K562 (cell line): ENCODE measurements around the gene SFT2D2. TPM values are rescaled to one million over a fixed set of nuclear protein-coding genes. Genes with fewer than 3 reads are reported as not detected.

ENCODE experiments used
- ATAC-seq: fragments of 200-7000 bp; cut with Tn5 transposase; 3 replicates; pipeline ENCODE4 v1.9.1; 2020; ENCODE audit warnings: moderate library complexity
- BruUV-seq: library from RNA; stranded (reverse); fragments of 400-500 nt; replicated peaks from 2 replicates; lab custom pipeline; 2021; lab: Mats Ljungman, UMichigan
- CTCF ChIA-PET: fragments of 300-600 bp; formaldehyde crosslinking; extraction: SDS; loops from one replicate; lab custom pipeline; 2021; ENCODE audit warnings: low intra/inter-chr PET ratio; lab: Yijun Ruan, JAX
- POLR2A ChIA-PET: fragments of 300-600, 350-650 bp; sonication (Branson Sonifier 250); formaldehyde crosslinking; extraction: SDS; loops from one replicate; lab custom pipeline; 2021; ENCODE audit warnings: antibody characterized with exemption, inconsistent platforms; lab: Yijun Ruan, JAX
- DNase-seq, 4 experiments: peaks; one replicate each; pipeline versions ENCODE4 v3.0.0 to v3.0.0-alpha.2; 2011 to 2018; ENCODE audit warnings: low spot score in 3 of 4, mixed read lengths in 3 of 4; ENCODE audit errors: extremely low read depth in 1 of 4
- FAIRE-seq: peaks from 2 replicates; lab custom pipeline; 2011; peaks lifted over from hg19 to GRCh38; lab: Jason Lieb, UNC
- H2AFZ ChIP-seq: 2 replicates; pipeline ENCODE4 v1.6.0; 2011; ENCODE audit warnings: low read depth, low read length, control low read depth, inconsistent platforms
- H3K27ac ChIP-seq: fragments of 200-600 bp; 3 replicates; pipeline ENCODE4 v1.8.0; 2011; ENCODE audit warnings: low read depth, mild to moderate bottlenecking, control low read depth, inconsistent platforms, low read length, moderate library complexity, mixed read lengths; ENCODE audit errors: extremely low read depth
- H3K27me3 ChIP-seq, 2 experiments: fragments of 300-600 bp in 1 of 2; 2 replicates in 1 of 2; 3 replicates in 1 of 2; pipeline versions ENCODE4 v1.6.0 to v1.8.0; 2011; ENCODE audit warnings: inconsistent platforms in 2 of 2, low read length in 2 of 2, mild to moderate bottlenecking in 1 of 2, mixed read lengths in 1 of 2, moderate library complexity in 1 of 2; ENCODE audit not compliant: control insufficient read depth in 2 of 2, insufficient read depth in 2 of 2
- H3K36me3 ChIP-seq: fragments of 300-600 bp; 3 replicates; pipeline ENCODE4 v1.8.0; 2011; ENCODE audit warnings: mild to moderate bottlenecking, low read length, inconsistent platforms; ENCODE audit not compliant: control insufficient read depth, insufficient read depth
- H3K4me1 ChIP-seq, 2 experiments: fragments of 200-600 bp in 1 of 2; replicated peaks in 1 of 2; 2 replicates in 1 of 2; 3 replicates in 1 of 2; pipeline versions ENCODE4 v1.5.1 to v1.8.0; 2011; ENCODE audit warnings: inconsistent platforms in 2 of 2, low read length in 2 of 2, mild to moderate bottlenecking in 1 of 2, mixed read lengths in 1 of 2, moderate library complexity in 1 of 2; ENCODE audit not compliant: control insufficient read depth in 2 of 2, insufficient read depth in 2 of 2
- H3K4me2 ChIP-seq: 2 replicates; pipeline ENCODE4 v1.6.1; 2011; ENCODE audit warnings: low read length, control low read depth, inconsistent platforms, mixed read lengths; ENCODE audit not compliant: insufficient read depth
- H3K4me3 ChIP-seq: fragments of 200-600 bp; sonication (generic), shearing (Covaris generic); 2 replicates; pipeline ENCODE4 v1.5.1; 2016; ENCODE audit warnings: control low read depth, inconsistent platforms
- H3K79me2 ChIP-seq: fragments of 200-600 bp; 3 replicates; pipeline ENCODE4 v1.8.0; 2011; ENCODE audit warnings: low read length, inconsistent platforms; ENCODE audit not compliant: control insufficient read depth, insufficient read depth
- H3K9ac ChIP-seq, 2 experiments: 2 replicates each; pipeline versions ENCODE4 v1.6.0 to v1.6.1; 2011; ENCODE audit warnings: low read depth in 2 of 2, low read length in 2 of 2, control low read depth in 1 of 2, inconsistent platforms in 1 of 2, mild to moderate bottlenecking in 1 of 2, mixed read lengths in 1 of 2; ENCODE audit not compliant: insufficient read depth in 1 of 2
- H3K9me1 ChIP-seq: one replicate; pipeline ENCODE4 v1.6.0; 2011; ENCODE audit warnings: inconsistent platforms, mild to moderate bottlenecking, low read length, moderate library complexity; ENCODE audit not compliant: control insufficient read depth, insufficient read depth
- H3K9me3 ChIP-seq: replicated peaks from 2 replicates; pipeline ENCODE4 v1.5.1; 2011; ENCODE audit warnings: low read depth, low read length, inconsistent platforms; ENCODE audit not compliant: control insufficient read depth, insufficient read depth
- H4K20me1 ChIP-seq: replicated peaks from 2 replicates; pipeline ENCODE4 v1.6.1; 2011; ENCODE audit warnings: low read length, inconsistent platforms, mixed read lengths; ENCODE audit not compliant: control insufficient read depth, insufficient read depth
- CREBBP ChIP-seq: IDR thresholded peaks from one replicate; pipeline ENCODE4 v1.6.1; 2012; ENCODE audit warnings: low read depth, mild to moderate bottlenecking, control low read depth, inconsistent platforms, low read length
- E2F3 ChIP-seq: fragments of 250-450 bp; sonication (Bioruptor Pico); IDR thresholded peaks from 2 replicates; pipeline ENCODE4 v1.4.0; 2020; ENCODE audit warnings: mild to moderate bottlenecking
- GTF2F1 ChIP-seq: IDR thresholded peaks from 2 replicates; pipeline ENCODE4 v1.6.1; 2011; ENCODE audit warnings: low read depth, low read length, improper control_type of control experiment
- L3MBTL2 ChIP-seq: fragments of 450-650 bp; IDR thresholded peaks from 2 replicates; pipeline ENCODE4 v1.6.1; 2016; ENCODE audit warnings: mild to moderate bottlenecking, moderate library complexity
- NR0B1 ChIP-seq: fragments of 450-650 bp; IDR thresholded peaks from one replicate; pipeline ENCODE4 v1.6.1; 2018; ENCODE audit warnings: mild to moderate bottlenecking, moderate library complexity; ENCODE audit not compliant: partially characterized antibody
- NR2C1 ChIP-seq, 2 experiments: fragments of 450-650 bp; IDR thresholded peaks; 2 replicates each; pipeline ENCODE4 v1.6.1; 2017; ENCODE audit warnings: mild to moderate bottlenecking in 2 of 2, antibody characterized with exemption in 1 of 2, inconsistent platforms in 1 of 2, missing compliant biosample characterization in 1 of 2, missing genetic modification characterization in 1 of 2
- PBX2 ChIP-seq, 2 experiments: IDR thresholded peaks in 1 of 2; conservative IDR thresholded peaks in 1 of 2; 2 replicates each; pipeline ENCODE4 v1.6.1; 2016; ENCODE audit warnings: low read depth in 2 of 2, mild to moderate bottlenecking in 1 of 2, missing compliant biosample characterization in 1 of 2, missing genetic modification characterization in 1 of 2, moderate library complexity in 1 of 2
- PPARD ChIP-seq: fragments of 250-450 bp; sonication (Bioruptor Pico); IDR thresholded peaks from 2 replicates; pipeline ENCODE4 v1.8.0; 2022; ENCODE audit warnings: inconsistent platforms, mild to moderate bottlenecking, moderate library complexity
- XRCC4 ChIP-seq: IDR thresholded peaks from one replicate; pipeline ENCODE4 v1.6.1; 2011; ENCODE audit not compliant: insufficient read depth, insufficient read length; ENCODE audit errors: extremely low read depth
- WGBS: fragments of 100-300 bp; shearing (Covaris generic); methylation state at CpG from one replicate; pipeline ENCODE4 v1.1.6; 2016; ENCODE audit warnings: low coverage, mixed read lengths; ENCODE audit not compliant: insufficient coverage; ENCODE audit errors: missing lambda C conversion rate; 5-methylcytosine and 5-hydroxymethylcytosine counted together
- in situ Hi-C: fragments of 300-500 bp; cut with MboI; formaldehyde crosslinking; loops from 4 replicates; pipeline ENCODE4 v1.15.0; 2018; ENCODE audit warnings: inconsistent platforms, mixed read lengths
- intact Hi-C: fragments of 100-400 bp; cut with micrococcal nuclease; formaldehyde crosslinking; loops from 2 replicates; pipeline ENCODE4 v1.14.2; 2022
- polyA plus RNA-seq, 8 experiments: library from polyadenylated mRNA; depleted of rRNA in 4 of 8; stranded (reverse) in 5 of 8; unstranded in 3 of 8; fragments of >200 nt; fragmentation: Nextera tagmentation in 2 of 8; fragmentation: Illumina TruSeq in 1 of 8; extraction: Ambion mirVana in 2 of 8; extraction: Trizol in 1 of 8; gene quantifications; 2 replicates each; pipeline versions ENCODE4 v1.2.1 to v1.2.3, GENCODE V29; 2011 to 2014; ENCODE audit warnings: inconsistent platforms in 1 of 8, missing spikeins in 1 of 8
- total RNA-seq, 7 experiments: library from RNA; depleted of rRNA in 6 of 7; stranded (reverse); fragments of >200 nt in 6 of 7; fragmentation: Illumina TruSeq in 2 of 7; extraction: Trizol in 2 of 7; gene quantifications; 2 replicates each; pipeline versions ENCODE4 v1.2.1 to v1.2.3, GENCODE V29; 2011 to 2021; ENCODE audit warnings: low replicate concordance in 1 of 7

The SFT2D2 gene
- total and polyA plus RNA-seq, 9 of the 15 experiments (the other 6 are each of a cell fraction or from before 2014, with no cell fraction given): 3.4 to 50.1 (median 21.6) TPM

- no peak for FAIRE-seq
- POLR2A ChIA-PET: interaction anchor here (0.9 to 2.2 kb wide), 2 partner anchors 10 to 16 kb away, joined by 5 to 6 read pairs; no protein-coding TSS in a partner anchor
Measured at GRCh38 chr1:168243198-168243597, 17.4 kb downstream of the SFT2D2 start.

More at GRCh38 chr1:168243198-168243597, 17.4 kb downstream of the SFT2D2 start:
- in situ Hi-C loops: no loop called here
- intact Hi-C loops: no loop called here
- Histone ChIP-seq H3K27ac (no peak overlapping the region; the same call in 2 of the 3 replicates), H3K79me2 (no peaks in the 10 kb centered on the region), H4K20me1 (no peaks in the 10 kb centered on the region), H3K36me3 (peaks cover 75% of the 10 kb centered on the region), H3K27me3 (no peaks in the 10 kb centered on the region), H3K4me3 (no peak overlapping the region), H3K9me1 (no peaks in the 10 kb centered on the region), H2AFZ (no peak overlapping the region), H3K4me2 (no peak overlapping the region), H3K9ac (no peak overlapping the region), H3K4me1 (peaks cover 0 to 5% of the 10 kb centered on the region in 2 experiments; a peak in 1 of 5 replicates), H3K9me3 (no peaks in the 10 kb centered on the region)
- no peak for DNase-seq
- 67% methylated on average over 2 of the region's 2 CpGs for WGBS
- CTCF ChIA-PET: no interaction called here
- no TSS peak for BruUV-seq
- peak; percentile 42 for ATAC-seq
- TF ChIP-seq PBX2 (CRISPR knock-in tag; IDR thresholded peaks at IDR 0.05; ENCODE audit: low read depth) (no peak), PBX2 (tag; conservative IDR thresholded peaks at IDR 0.05; ENCODE audit: low read depth) (no peak), E2F3 (CRISPR knock-in tag) (no peak), NR2C1 (IDR thresholded peaks at IDR 0.05) (no peak), NR2C1 (tag; IDR thresholded peaks at IDR 0.05) (no peak; the same call in 1 of the 2 replicates), L3MBTL2 (no peak), XRCC4 (no peak), NR0B1 (no peak), CREBBP (no peak), GTF2F1 (no peak), PPARD (no peak)
